ENCODE measurements around the gene AKT3. TPM values are rescaled to one million over a fixed set of nuclear protein-coding genes. Genes with fewer than 3 reads are reported as not detected.

Gene AKT3
- total and polyA plus RNA-seq, 2 experiments from 2014 or later, result 3.5 to 13.0 TPM

DNA sequence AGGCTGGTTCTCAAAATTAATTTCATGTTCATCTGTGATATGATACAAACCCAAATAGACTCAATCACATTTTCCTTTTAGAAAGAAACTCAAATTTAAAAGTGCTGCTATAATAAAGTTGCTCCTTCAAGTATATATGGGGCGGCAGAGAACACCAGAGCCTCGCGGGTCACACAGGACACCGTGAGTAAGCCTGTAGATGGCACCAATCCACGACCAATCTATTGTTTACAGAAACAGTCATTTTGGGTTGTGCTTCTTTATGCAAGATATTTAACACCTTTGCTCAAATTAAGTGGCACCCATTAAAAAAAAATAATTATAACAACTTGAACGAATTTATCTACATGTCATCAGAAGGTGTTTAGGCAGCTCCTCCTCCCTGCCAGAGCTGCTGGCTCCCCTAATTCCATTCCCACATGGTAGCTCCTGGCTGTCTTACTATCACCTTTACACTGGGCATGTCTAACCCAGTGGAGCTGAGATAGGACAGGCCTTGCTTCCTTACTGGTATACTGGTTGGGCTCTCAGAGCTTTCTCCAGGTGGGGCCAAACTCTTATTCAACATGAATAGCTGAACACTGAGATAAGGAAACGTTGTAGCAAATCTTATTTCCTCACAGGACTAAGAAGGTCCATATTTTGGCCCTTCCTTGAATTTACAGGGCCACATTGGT, 307.2 kb downstream of the AKT3 start:
- WGBS (ENCODE audit: low lambda C conversion rate, missing lambda C conversion rate), result 71% methylated on average over 7 of the region's 7 CpGs
- no peak overlapping the region for H3K27ac ChIP-seq
- no peak for DNase-seq (ENCODE audit: low spot score)
- H3K9me3 ChIP-seq (ENCODE audit: low read depth), result no peaks in the 10 kb centered on the region
- H4K20me1 ChIP-seq (ENCODE audit: insufficient read depth, poor library complexity, severe bottlenecking), result no peaks in the 10 kb centered on the region
- TF ChIP-seq, protein P1, sequence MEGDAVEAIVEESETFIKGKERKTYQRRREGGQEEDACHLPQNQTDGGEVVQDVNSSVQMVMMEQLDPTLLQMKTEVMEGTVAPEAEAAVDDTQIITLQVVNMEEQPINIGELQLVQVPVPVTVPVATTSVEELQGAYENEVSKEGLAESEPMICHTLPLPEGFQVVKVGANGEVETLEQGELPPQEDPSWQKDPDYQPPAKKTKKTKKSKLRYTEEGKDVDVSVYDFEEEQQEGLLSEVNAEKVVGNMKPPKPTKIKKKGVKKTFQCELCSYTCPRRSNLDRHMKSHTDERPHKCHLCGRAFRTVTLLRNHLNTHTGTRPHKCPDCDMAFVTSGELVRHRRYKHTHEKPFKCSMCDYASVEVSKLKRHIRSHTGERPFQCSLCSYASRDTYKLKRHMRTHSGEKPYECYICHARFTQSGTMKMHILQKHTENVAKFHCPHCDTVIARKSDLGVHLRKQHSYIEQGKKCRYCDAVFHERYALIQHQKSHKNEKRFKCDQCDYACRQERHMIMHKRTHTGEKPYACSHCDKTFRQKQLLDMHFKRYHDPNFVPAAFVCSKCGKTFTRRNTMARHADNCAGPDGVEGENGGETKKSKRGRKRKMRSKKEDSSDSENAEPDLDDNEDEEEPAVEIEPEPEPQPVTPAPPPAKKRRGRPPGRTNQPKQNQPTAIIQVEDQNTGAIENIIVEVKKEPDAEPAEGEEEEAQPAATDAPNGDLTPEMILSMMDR (IDR thresholded peaks at IDR 0.05; ENCODE audit: poor library complexity), result no peak
- no peak for TF ChIP-seq EZH2 (IDR thresholded peaks at IDR 0.05; ENCODE audit: borderline replicate concordance)
- TF ChIP-seq EZH2phosphoT487 (IDR thresholded peaks at IDR 0.05; ENCODE audit: low read depth, severe bottlenecking, unreplicated experiment), result no peak
- no peaks in the 10 kb centered on the region for H3K36me3 ChIP-seq (replicated peaks; ENCODE audit: insufficient read depth, low read depth)
- H2AFZ ChIP-seq, result no peak overlapping the region
- H3K27me3 ChIP-seq, result no peaks in the 10 kb centered on the region
- no peak overlapping the region for H3K4me2 ChIP-seq
- peaks cover 4% of the 10 kb centered on the region for H3K9me2 ChIP-seq (replicated peaks; ENCODE audit: insufficient read depth)
- H3K4me1 ChIP-seq (ENCODE audit: insufficient read depth), result no peaks in the 10 kb centered on the region
- H3K4me3 ChIP-seq, result no peak overlapping the region
- no peaks in the 10 kb centered on the region for H3K79me2 ChIP-seq

DNA sequence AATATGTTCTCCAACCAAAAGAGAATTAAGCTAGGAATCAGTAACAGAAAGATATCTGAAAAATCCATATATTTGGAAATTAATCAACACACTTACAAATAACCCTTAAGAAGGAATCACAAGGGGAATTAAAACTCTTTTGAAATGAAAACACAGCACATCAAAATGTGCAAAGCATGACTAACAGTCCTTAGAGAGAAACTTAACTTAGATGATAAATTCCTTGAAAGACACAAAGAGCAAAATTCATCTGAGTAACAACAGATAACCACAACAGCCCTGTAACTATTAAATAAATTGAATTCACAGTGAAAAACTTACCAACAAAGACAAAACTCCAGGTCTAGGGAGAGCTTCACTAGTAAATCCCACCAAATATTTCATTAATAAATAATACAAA, 310.4 kb downstream of the AKT3 start:
- DNase-seq (ENCODE audit: low spot score), result no peak
- no peak for TF ChIP-seq EZH2 (IDR thresholded peaks at IDR 0.05; ENCODE audit: borderline replicate concordance)
- TF ChIP-seq EZH2phosphoT487 (IDR thresholded peaks at IDR 0.05; ENCODE audit: low read depth, severe bottlenecking, unreplicated experiment), result no peak
- TF ChIP-seq, protein P1 (IDR thresholded peaks at IDR 0.05; ENCODE audit: poor library complexity), result no peak

DNA sequence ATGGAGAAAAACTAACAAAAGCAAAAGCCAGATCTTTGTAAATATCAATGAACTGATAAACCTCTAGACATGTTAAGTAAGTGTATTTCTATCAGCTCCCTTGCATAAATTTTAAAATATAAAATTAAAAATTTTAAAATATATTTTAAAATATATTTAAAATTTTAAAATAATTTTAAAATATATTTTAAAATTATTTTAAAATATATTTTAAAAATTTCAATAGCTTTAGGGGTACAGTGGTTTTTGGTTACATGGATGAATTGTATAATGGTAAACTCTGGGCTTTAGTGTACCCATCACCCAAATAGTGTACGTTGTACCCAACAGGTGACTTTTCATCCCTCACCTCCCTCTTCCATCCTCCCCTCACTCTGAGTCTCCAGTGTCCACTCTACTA, 315.0 kb downstream of the AKT3 start:
- 93% methylated on average over 1 of the region's 1 CpG for WGBS (ENCODE audit: low lambda C conversion rate, missing lambda C conversion rate)
- no peaks in the 10 kb centered on the region for H3K27me3 ChIP-seq
- no peaks in the 10 kb centered on the region for H3K79me2 ChIP-seq
- H3K9me2 ChIP-seq (replicated peaks; ENCODE audit: insufficient read depth), result no peaks in the 10 kb centered on the region
- H3K4me3 ChIP-seq, result no peak overlapping the region
- no peak overlapping the region for H3K4me2 ChIP-seq
- no peak overlapping the region for H2AFZ ChIP-seq
- TF ChIP-seq, protein P1 (IDR thresholded peaks at IDR 0.05; ENCODE audit: poor library complexity), result no peak
- no peak for TF ChIP-seq EZH2 (IDR thresholded peaks at IDR 0.05; ENCODE audit: borderline replicate concordance)
- TF ChIP-seq EZH2phosphoT487 (IDR thresholded peaks at IDR 0.05; ENCODE audit: low read depth, severe bottlenecking, unreplicated experiment), result no peak
- no peaks in the 10 kb centered on the region for H3K9me3 ChIP-seq (ENCODE audit: low read depth)
- H3K27ac ChIP-seq, result no peak overlapping the region
- H3K36me3 ChIP-seq (replicated peaks; ENCODE audit: insufficient read depth, low read depth), result no peaks in the 10 kb centered on the region
- DNase-seq (ENCODE audit: low spot score), result no peak
- no peaks in the 10 kb centered on the region for H3K4me1 ChIP-seq (ENCODE audit: insufficient read depth)
- H4K20me1 ChIP-seq (ENCODE audit: insufficient read depth, poor library complexity, severe bottlenecking), result no peaks in the 10 kb centered on the region

More for the DNA sequence above, 310.4 kb downstream of the AKT3 start:
- no peak overlapping the region for H2AFZ ChIP-seq
- H3K27ac ChIP-seq, result no peak overlapping the region
- H4K20me1 ChIP-seq (ENCODE audit: insufficient read depth, poor library complexity, severe bottlenecking), result no peaks in the 10 kb centered on the region
- H3K9me2 ChIP-seq (replicated peaks; ENCODE audit: insufficient read depth), result no peaks in the 10 kb centered on the region
- no peaks in the 10 kb centered on the region for H3K4me1 ChIP-seq (ENCODE audit: insufficient read depth)
- no peaks in the 10 kb centered on the region for H3K27me3 ChIP-seq
- no peaks in the 10 kb centered on the region for H3K36me3 ChIP-seq (replicated peaks; ENCODE audit: insufficient read depth, low read depth)
- H3K79me2 ChIP-seq, result no peaks in the 10 kb centered on the region
- no peak overlapping the region for H3K4me2 ChIP-seq
- H3K4me3 ChIP-seq, result no peak overlapping the region
- H3K9me3 ChIP-seq (ENCODE audit: low read depth), result no peaks in the 10 kb centered on the region
